H1 (cell line): Measurements from ENCODE around the gene E2F2. TPM values are rescaled to one million over a fixed set of nuclear protein-coding genes. Genes with fewer than 3 reads are reported as not detected.

Source experiments
- polyA plus RNA-seq, 7 experiments: library from polyadenylated mRNA; depleted of rRNA in 3 of 7; stranded (reverse) in 5 of 7; unstranded in 2 of 7; fragments of >200 nt in 5 of 7; fragments of 200-250 nt in 2 of 7; gene quantifications; 1 replicate in 5 of 7; 2 replicates in 1 of 7; 4 replicates in 1 of 7; pipeline versions ENCODE4 v1.2.1 to v1.2.3, GENCODE V29; 2011 to 2013; ENCODE audit warnings: missing spikeins in 2 of 7, mixed read lengths in 2 of 7
- total RNA-seq: library from RNA; stranded (reverse); fragmentation: NEBNext Ultra II Directional; extraction: Animal tissue kit (Norgen Biotek cat#: 25700); gene quantifications from 2 replicates; pipeline ENCODE4 v1.2.1, GENCODE V29; 2021

Gene E2F2
- total and polyA plus RNA-seq, 2 of the 8 experiments (the other 6 are each of a cell fraction or from before 2014, with no cell fraction given), result 1.8 to 7.0 TPM

Other genes with a start within 250 kb of the E2F2 start
- 203 and 214 TPM in 2 replicates for gene HNRNPR, start 186.9 kb downstream of the E2F2 start, total RNA-seq
- gene HNRNPR, start 186.9 kb downstream of the E2F2 start, polyA plus RNA-seq (2011; rRNA removed), result 76.8 and 110 TPM in 2 replicates
- 1.6 and 1.8 TPM in 2 replicates for gene ZNF436, start 161.4 kb downstream of the E2F2 start, total RNA-seq
- gene ZNF436, start 161.4 kb downstream of the E2F2 start, polyA plus RNA-seq (2011; rRNA removed), result 0.31 and 0.65 TPM in 2 replicates
- 0.21 TPM in 1 of 2 replicates, not detected in the other for gene TCEA3, start 106.5 kb downstream of the E2F2 start, total RNA-seq
- 0.08 and 0.13 TPM in 2 replicates for gene TCEA3, start 106.5 kb downstream of the E2F2 start, polyA plus RNA-seq (2011; rRNA removed)
- 54.9 and 58.0 TPM in 2 replicates for gene ASAP3, start 47.1 kb downstream of the E2F2 start, total RNA-seq
- 53.1 and 62.6 TPM in 2 replicates for gene ASAP3, start 47.1 kb downstream of the E2F2 start, polyA plus RNA-seq (2011; rRNA removed)
- 240 and 252 TPM in 2 replicates for gene ID3, start 28.3 kb upstream of the E2F2 start, total RNA-seq
- 304 and 490 TPM in 2 replicates for gene ID3, start 28.3 kb upstream of the E2F2 start, polyA plus RNA-seq (2011; rRNA removed)
- 1,426 and 1,499 TPM in 2 replicates for gene RPL11, start 160.6 kb upstream of the E2F2 start, total RNA-seq
- 760 and 1,192 TPM in 2 replicates for gene RPL11, start 160.6 kb upstream of the E2F2 start, polyA plus RNA-seq (2011; rRNA removed)
- 56.9 and 61.1 TPM in 2 replicates for gene ELOA, start 212.2 kb upstream of the E2F2 start, total RNA-seq
- 12.3 and 15.7 TPM in 2 replicates for gene ELOA, start 212.2 kb upstream of the E2F2 start, polyA plus RNA-seq (2011; rRNA removed)
- 65.0 and 68.8 TPM in 2 replicates for gene PITHD1, start 247.2 kb upstream of the E2F2 start, total RNA-seq
- 50.4 and 67.4 TPM in 2 replicates for gene PITHD1, start 247.2 kb upstream of the E2F2 start, polyA plus RNA-seq (2011; rRNA removed)